SK-N-SH treated with all-trans-retinoic acid at 6 μM for 48 hours (cell line): ENCODE data around the gene LARGE1.

Experiments
- ATAC-seq: fragments of 200-7000 bp; cut with Tn5 transposase; 3 replicates; pipeline ENCODE4 v1.9.1; 2020; ENCODE audit warnings: mild to moderate bottlenecking, moderate library complexity
- ARNTL ChIP-seq: fragments of 450-650 bp; formaldehyde crosslinking; IDR thresholded peaks from 2 replicates; pipeline ENCODE4 v1.5.0; 2020; ENCODE audit warnings: low read depth, mild to moderate bottlenecking, moderate library complexity, borderline replicate concordance
- BACH2 ChIP-seq: fragments of 250-450 bp; sonication (Bioruptor Pico); IDR thresholded peaks from 2 replicates; pipeline ENCODE4 v1.9.0; 2021; ENCODE audit warnings: mild to moderate bottlenecking, borderline replicate concordance
- CSDC2 ChIP-seq: fragments of 250-450 bp; sonication (Bioruptor Pico); IDR thresholded peaks from 2 replicates; pipeline ENCODE4 v1.5.0; 2020; ENCODE audit warnings: mild to moderate bottlenecking, moderate library complexity
- CSRNP3 ChIP-seq: fragments of 250-450 bp; sonication (Bioruptor Pico); IDR thresholded peaks from 2 replicates; pipeline ENCODE4 v1.5.1; 2021; ENCODE audit warnings: mild to moderate bottlenecking, moderate library complexity
- ESRRG ChIP-seq: fragments of 250-450 bp; sonication (Bioruptor Pico); IDR thresholded peaks from 2 replicates; pipeline ENCODE4 v1.6.1; 2021; ENCODE audit warnings: mild to moderate bottlenecking
- GLIS3 ChIP-seq: fragments of 250-450 bp; sonication (Bioruptor Pico); IDR thresholded peaks from 2 replicates; pipeline ENCODE4 v1.5.0; 2020; ENCODE audit warnings: mild to moderate bottlenecking, moderate library complexity
- ISL1 ChIP-seq: fragments of 250-450 bp; sonication (Bioruptor Pico); IDR thresholded peaks from 2 replicates; pipeline ENCODE4 v2.1.2; 2022; ENCODE audit warnings: mild to moderate bottlenecking, moderate library complexity
- OSR1 ChIP-seq: fragments of 250-450 bp; sonication (Bioruptor Pico); IDR thresholded peaks from 2 replicates; pipeline ENCODE4 v1.8.0; 2022; ENCODE audit warnings: moderate library complexity, mild to moderate bottlenecking, inconsistent platforms
- POU6F1 ChIP-seq: fragments of 250-450 bp; sonication (Bioruptor Pico); IDR thresholded peaks from 2 replicates; pipeline ENCODE4 v1.8.0; 2021; ENCODE audit warnings: low read depth, mild to moderate bottlenecking, moderate library complexity, borderline replicate concordance
- PPARA ChIP-seq: fragments of 250-450 bp; sonication (Bioruptor Pico); IDR thresholded peaks from 2 replicates; pipeline ENCODE4 v1.5.0; 2020; ENCODE audit warnings: mild to moderate bottlenecking, borderline replicate concordance
- RARB ChIP-seq: fragments of 250-450 bp; sonication (Bioruptor Pico); IDR thresholded peaks from 2 replicates; pipeline ENCODE4 v1.8.0; 2021; ENCODE audit warnings: mild to moderate bottlenecking, moderate library complexity
- SNAI2 ChIP-seq: fragments of 250-450 bp; sonication (Bioruptor Pico); IDR thresholded peaks from 2 replicates; pipeline ENCODE4 v1.5.0; 2020; ENCODE audit warnings: mild to moderate bottlenecking, moderate library complexity
- TSHZ2 ChIP-seq: fragments of 250-450 bp; sonication (Bioruptor Pico); IDR thresholded peaks from 2 replicates; pipeline ENCODE4 v1.5.0; 2020; ENCODE audit warnings: mild to moderate bottlenecking, moderate library complexity
- ZC3H10 ChIP-seq: fragments of 250-450 bp; sonication (Bioruptor Pico); IDR thresholded peaks from 2 replicates; pipeline ENCODE4 v1.5.1; 2021; ENCODE audit warnings: mild to moderate bottlenecking, moderate library complexity
- ZFP3 ChIP-seq: fragments of 250-450 bp; sonication (Bioruptor Pico); IDR thresholded peaks from 2 replicates; pipeline ENCODE4 v1.5.0; 2020; ENCODE audit warnings: mild to moderate bottlenecking, moderate library complexity
- ZFP30 ChIP-seq: fragments of 450-650 bp; formaldehyde crosslinking; IDR thresholded peaks from 2 replicates; pipeline ENCODE4 v1.5.0; 2022; ENCODE audit warnings: mild to moderate bottlenecking, moderate library complexity
- ZNF565 ChIP-seq: fragments of 450-650 bp; formaldehyde crosslinking; conservative IDR thresholded peaks from 2 replicates; pipeline ENCODE4 v1.5.0; 2020; ENCODE audit warnings: low read depth, mild to moderate bottlenecking, moderate library complexity
- ZNF70 ChIP-seq: fragments of 450-650 bp; formaldehyde crosslinking; IDR thresholded peaks from 2 replicates; pipeline ENCODE4 v1.5.0; 2020; ENCODE audit warnings: mild to moderate bottlenecking, moderate library complexity
- ZNF8 ChIP-seq: fragments of 450-650 bp; formaldehyde crosslinking; IDR thresholded peaks from 2 replicates; pipeline ENCODE4 v1.5.0; 2020; ENCODE audit warnings: mild to moderate bottlenecking, moderate library complexity
- TF ChIP-seq, protein P1 (sequence below): fragments of 250-450 bp; sonication (Bioruptor Pico); IDR thresholded peaks from 2 replicates; pipeline ENCODE4 v1.8.0; 2020; ENCODE audit warnings: mild to moderate bottlenecking, moderate library complexity, borderline replicate concordance
- TF ChIP-seq, protein P2 (sequence below): fragments of 250-450 bp; sonication (Bioruptor Pico); IDR thresholded peaks from 2 replicates; pipeline ENCODE4 v1.5.1; 2020; ENCODE audit warnings: low read depth, mild to moderate bottlenecking, moderate library complexity

The LARGE1 gene

GRCh38 chr22:33582822-33583400 lies 337.4 kb downstream of the LARGE1 start (continued):
- no peak for TF ChIP-seq ZNF8 (CRISPR knock-in tag)

DNA sequence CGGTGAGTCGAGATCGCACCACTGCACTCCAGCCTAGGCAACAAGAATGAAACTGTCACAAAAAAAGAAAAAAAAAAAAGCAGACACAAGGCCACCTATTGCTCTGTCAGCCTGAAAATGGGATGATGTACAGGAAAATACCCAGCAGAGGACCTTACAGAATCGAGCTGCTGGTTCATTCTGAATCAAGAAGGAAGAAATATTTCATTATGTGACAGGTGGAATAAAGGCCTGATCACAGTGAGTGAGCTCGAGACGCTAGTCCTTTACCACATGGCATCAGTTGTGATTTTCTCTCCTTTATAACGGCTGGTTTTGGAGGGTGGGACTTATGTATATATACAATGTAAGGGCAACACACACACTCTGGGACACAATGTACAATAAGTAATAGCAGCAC lies 340.0 kb downstream of the LARGE1 start:
- ATAC-seq: no peak
- TF ChIP-seq ZFP30 (CRISPR knock-in tag): no peak
- TF ChIP-seq ZC3H10 (CRISPR knock-in tag): no peak
- no peak for TF ChIP-seq GLIS3 (CRISPR knock-in tag)
- TF ChIP-seq SNAI2 (CRISPR knock-in tag): no peak
- TF ChIP-seq PPARA (CRISPR knock-in tag): no peak
- TF ChIP-seq ZNF70 (CRISPR knock-in tag): no peak
- TF ChIP-seq ZNF565 (CRISPR knock-in tag): no peak
- no peak for TF ChIP-seq CSRNP3 (CRISPR knock-in tag)
- TF ChIP-seq ZNF8 (CRISPR knock-in tag): no peak
- TF ChIP-seq, all 23 proteins: peak for 0

DNA sequence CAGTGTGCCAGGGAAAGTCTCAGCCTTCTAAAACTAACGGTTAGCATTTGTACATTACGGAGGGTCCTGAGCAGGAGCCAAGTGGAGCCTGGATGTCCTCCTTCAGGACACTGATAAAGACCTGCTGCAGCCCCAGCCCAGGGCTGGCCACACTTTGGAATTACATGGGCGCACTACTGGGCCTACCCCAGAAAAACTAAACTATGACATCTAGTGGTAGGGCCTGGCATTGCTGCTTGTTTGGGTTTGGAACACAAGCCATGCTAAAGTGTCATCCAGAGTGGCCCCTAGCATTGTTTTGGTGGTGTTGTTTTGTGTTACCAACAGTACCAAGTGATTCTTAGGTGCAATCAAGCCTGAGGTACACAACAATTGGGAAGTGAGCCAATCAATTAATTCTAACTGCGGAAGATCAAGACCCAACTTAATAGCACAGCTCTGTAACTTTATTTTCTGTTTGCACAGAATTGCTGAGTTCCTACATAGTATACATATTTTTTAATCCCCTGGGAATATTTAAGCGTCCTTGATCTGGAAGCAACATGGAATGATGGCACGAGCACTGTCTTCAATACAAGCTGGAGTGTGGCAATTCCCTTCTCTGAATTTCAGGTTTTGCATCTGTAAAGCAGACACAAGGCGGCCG lies 340.7 kb downstream of the LARGE1 start:
- ATAC-seq: no peak
- TF ChIP-seq ARNTL (CRISPR knock-in tag) (no peak), ESRRG (CRISPR knock-in tag) (no peak), PPARA (CRISPR knock-in tag) (no peak), ZC3H10 (CRISPR knock-in tag) (no peak), ZNF565 (CRISPR knock-in tag) (no peak), TSHZ2 (CRISPR knock-in tag) (no peak), ZNF8 (CRISPR knock-in tag) (no peak), CSDC2 (CRISPR knock-in tag) (no peak), ZFP30 (CRISPR knock-in tag) (no peak), RARB (CRISPR knock-in tag) (no peak), ZFP3 (CRISPR knock-in tag) (no peak), GLIS3 (CRISPR knock-in tag) (no peak), SNAI2 (CRISPR knock-in tag) (no peak), OSR1 (CRISPR knock-in tag) (no peak)
- TF ChIP-seq, protein P1, sequence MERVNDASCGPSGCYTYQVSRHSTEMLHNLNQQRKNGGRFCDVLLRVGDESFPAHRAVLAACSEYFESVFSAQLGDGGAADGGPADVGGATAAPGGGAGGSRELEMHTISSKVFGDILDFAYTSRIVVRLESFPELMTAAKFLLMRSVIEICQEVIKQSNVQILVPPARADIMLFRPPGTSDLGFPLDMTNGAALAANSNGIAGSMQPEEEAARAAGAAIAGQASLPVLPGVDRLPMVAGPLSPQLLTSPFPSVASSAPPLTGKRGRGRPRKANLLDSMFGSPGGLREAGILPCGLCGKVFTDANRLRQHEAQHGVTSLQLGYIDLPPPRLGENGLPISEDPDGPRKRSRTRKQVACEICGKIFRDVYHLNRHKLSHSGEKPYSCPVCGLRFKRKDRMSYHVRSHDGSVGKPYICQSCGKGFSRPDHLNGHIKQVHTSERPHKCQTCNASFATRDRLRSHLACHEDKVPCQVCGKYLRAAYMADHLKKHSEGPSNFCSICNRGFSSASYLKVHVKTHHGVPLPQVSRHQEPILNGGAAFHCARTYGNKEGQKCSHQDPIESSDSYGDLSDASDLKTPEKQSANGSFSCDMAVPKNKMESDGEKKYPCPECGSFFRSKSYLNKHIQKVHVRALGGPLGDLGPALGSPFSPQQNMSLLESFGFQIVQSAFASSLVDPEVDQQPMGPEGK (CRISPR knock-in tag): no peak
- TF ChIP-seq, protein P2, sequence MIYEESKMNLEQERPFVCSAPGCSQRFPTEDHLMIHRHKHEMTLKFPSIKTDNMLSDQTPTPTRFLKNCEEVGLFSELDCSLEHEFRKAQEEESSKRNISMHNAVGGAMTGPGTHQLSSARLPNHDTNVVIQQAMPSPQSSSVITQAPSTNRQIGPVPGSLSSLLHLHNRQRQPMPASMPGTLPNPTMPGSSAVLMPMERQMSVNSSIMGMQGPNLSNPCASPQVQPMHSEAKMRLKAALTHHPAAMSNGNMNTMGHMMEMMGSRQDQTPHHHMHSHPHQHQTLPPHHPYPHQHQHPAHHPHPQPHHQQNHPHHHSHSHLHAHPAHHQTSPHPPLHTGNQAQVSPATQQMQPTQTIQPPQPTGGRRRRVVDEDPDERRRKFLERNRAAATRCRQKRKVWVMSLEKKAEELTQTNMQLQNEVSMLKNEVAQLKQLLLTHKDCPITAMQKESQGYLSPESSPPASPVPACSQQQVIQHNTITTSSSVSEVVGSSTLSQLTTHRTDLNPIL (CRISPR knock-in tag): no peak

DNA sequence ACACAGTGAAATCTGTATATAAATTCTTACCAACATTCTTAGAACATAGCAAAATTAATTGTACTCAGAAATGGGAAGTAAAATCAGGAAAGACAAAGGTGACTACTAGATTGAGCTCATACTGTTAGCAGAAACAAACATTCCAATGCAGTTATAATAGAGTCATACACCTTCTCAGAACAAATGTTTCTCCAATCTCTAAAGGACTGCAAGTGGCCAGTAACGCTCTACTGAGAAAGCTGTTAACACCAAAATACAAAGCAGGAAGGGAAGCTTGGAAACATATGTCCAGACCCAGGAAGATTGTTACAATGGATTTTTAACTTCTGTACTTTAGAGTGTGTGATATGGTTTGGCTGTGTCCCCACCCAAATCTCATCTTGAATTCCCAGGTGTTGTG lies 341.5 kb downstream of the LARGE1 start:
- TF ChIP-seq POU6F1 (CRISPR knock-in tag): no peak
- no peak for TF ChIP-seq ZC3H10 (CRISPR knock-in tag)
- TF ChIP-seq BACH2 (CRISPR knock-in tag): no peak
- TF ChIP-seq ARNTL (CRISPR knock-in tag): no peak
- no peak for TF ChIP-seq GLIS3 (CRISPR knock-in tag)
- TF ChIP-seq, protein P1 (CRISPR knock-in tag): no peak
- TF ChIP-seq ZFP30 (CRISPR knock-in tag): no peak
- no peak for TF ChIP-seq ZFP3 (CRISPR knock-in tag)
- no peak for TF ChIP-seq ISL1 (CRISPR knock-in tag)
- TF ChIP-seq ESRRG (CRISPR knock-in tag): no peak
- TF ChIP-seq, all 23 proteins: peak for 0
- no peak for ATAC-seq
